Measurements from ENCODE around the gene THSD4.

THSD4 gene

DNA sequence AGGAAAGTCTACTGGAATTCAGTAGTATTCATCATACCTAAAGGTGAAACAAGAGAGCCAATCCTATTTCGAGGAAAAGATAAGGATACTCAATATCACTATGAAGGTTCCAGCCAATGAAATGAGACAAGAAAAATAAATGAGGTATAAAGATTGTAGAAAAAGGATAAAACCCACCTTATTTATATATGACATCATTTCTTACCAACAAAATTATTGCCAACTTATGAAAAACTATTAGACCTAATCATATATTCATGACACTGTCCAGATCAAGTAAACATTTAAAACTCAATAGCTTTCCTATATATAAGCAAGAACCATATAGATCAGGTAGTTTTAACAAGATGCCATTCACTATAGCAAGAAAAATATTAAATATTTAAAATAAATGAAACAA, 584.7 kb downstream of the THSD4 start:
- H3K27me3 ChIP-seq (ENCODE audit: control insufficient read depth in 5 of 5, insufficient read depth in 4 of 5, low read length in 5 of 5), result no peaks in the 10 kb centered on the region
- no peaks in the 10 kb centered on the region for H3K4me1 ChIP-seq (ENCODE audit: control insufficient read depth in 5 of 5, insufficient read depth in 5 of 5, low read length in 5 of 5)
- no peaks in the 10 kb centered on the region for H3K9me3 ChIP-seq (ENCODE audit: control insufficient read depth in 5 of 5, low read length in 5 of 5)
- H3K27ac ChIP-seq (ENCODE audit: low read depth, low read length), result no peak overlapping the region
- no peak overlapping the region for H3K9ac ChIP-seq (ENCODE audit: low read length in 5 of 5)
- no peak overlapping the region for H3K4me3 ChIP-seq (ENCODE audit: low read depth in 1 of 5, low read length in 5 of 5)
- H3K36me3 ChIP-seq (ENCODE audit: control insufficient read depth in 5 of 5, insufficient read depth in 5 of 5, low read length in 5 of 5), result no peaks in the 10 kb centered on the region

DNA sequence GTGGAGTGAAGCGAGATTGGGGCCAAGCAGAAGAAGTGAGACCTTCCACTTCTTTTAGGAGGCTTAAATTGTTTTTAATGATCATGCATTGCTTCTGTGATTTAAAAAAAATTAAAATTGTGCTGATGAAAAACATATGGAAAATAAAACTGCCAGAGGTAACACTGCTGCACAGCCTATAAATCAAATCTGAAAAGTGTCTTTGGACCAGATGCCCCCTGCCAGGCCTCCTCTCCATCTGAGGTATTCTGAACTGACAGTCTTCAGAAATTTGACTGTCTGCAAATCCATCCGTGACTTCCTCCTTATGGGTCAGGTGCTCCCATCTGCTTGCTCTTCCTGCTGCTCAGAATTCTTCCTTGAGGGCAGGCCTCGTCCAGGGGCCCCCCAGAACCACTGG, 586.5 kb downstream of the THSD4 start:
- Histone ChIP-seq H3K4me1 (ENCODE audit: control insufficient read depth in 5 of 5, insufficient read depth in 5 of 5, low read length in 5 of 5) (peaks cover 0 to 5% (median 2%) of the 10 kb centered on the region in 5 donors), H3K27me3 (ENCODE audit: control insufficient read depth in 5 of 5, insufficient read depth in 4 of 5, low read length in 5 of 5) (no peaks in the 10 kb centered on the region), H3K9ac (ENCODE audit: low read length in 5 of 5) (no peak overlapping the region), H3K27ac (ENCODE audit: low read depth, low read length) (no peak overlapping the region), H3K4me3 (ENCODE audit: low read depth in 1 of 5, low read length in 5 of 5) (no peak overlapping the region), H3K9me3 (ENCODE audit: control insufficient read depth in 5 of 5, low read length in 5 of 5) (no peaks in the 10 kb centered on the region), H3K36me3 (ENCODE audit: control insufficient read depth in 5 of 5, insufficient read depth in 5 of 5, low read length in 5 of 5) (no peaks in the 10 kb centered on the region)

DNA sequence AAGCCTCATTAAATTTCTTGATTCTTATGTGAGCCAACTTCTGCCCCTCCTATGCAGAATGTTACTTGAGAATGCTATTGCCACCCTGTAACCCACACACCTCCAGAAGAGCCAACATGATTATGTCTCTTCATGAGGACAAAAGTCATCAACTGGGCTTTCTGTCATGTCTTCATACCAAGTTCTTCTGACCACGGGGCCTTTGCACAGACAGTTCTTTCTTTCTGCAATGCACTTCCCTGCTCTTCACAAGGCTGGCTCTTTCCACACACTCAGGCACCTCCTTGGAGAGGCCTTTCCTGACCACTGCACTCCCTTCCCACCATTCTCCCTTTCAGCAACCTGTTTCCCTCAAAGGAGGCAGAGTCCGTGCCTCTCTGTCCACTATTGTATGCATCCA, 587.2 kb downstream of the THSD4 start:
- no peak overlapping the region for H3K9ac ChIP-seq (ENCODE audit: low read length in 5 of 5)
- H3K9me3 ChIP-seq (ENCODE audit: control insufficient read depth in 5 of 5, low read length in 5 of 5), result no peaks in the 10 kb centered on the region
- no peak overlapping the region for H3K4me3 ChIP-seq (ENCODE audit: low read depth in 1 of 5, low read length in 5 of 5)
- H3K4me1 ChIP-seq (ENCODE audit: control insufficient read depth in 5 of 5, insufficient read depth in 5 of 5, low read length in 5 of 5), result peaks cover under 1 to 12% (median 7%) of the 10 kb centered on the region in 5 donors
- H3K36me3 ChIP-seq (ENCODE audit: control insufficient read depth in 5 of 5, insufficient read depth in 5 of 5, low read length in 5 of 5), result no peaks in the 10 kb centered on the region
- H3K27ac ChIP-seq (ENCODE audit: low read depth, low read length), result no peak overlapping the region
- H3K27me3 ChIP-seq (ENCODE audit: control insufficient read depth in 5 of 5, insufficient read depth in 4 of 5, low read length in 5 of 5), result no peaks in the 10 kb centered on the region

DNA sequence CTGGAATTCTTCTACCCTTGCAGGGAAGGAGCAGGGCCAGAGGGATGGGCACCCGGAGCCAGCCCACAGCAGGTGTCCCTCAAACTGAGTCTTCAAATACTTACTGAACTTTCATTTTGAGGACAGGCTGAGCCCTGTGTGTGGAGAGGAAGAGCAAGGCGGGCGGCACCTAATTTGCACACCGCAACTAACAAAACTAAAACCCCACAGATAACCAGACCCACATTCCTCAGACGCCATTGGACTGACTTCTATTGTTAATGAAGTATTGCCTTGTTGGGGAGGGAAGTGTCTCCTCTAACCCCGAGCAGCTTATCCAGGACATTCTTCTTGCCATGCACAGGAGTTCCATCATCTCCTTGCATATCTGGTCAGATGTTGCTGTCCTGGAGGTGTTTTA, 589.9 kb downstream of the THSD4 start:
- Histone ChIP-seq H3K4me1 (ENCODE audit: control insufficient read depth in 5 of 5, insufficient read depth in 5 of 5, low read length in 5 of 5) (peaks cover 4 to 28% (median 20%) of the 10 kb centered on the region in 5 donors), H3K27me3 (ENCODE audit: control insufficient read depth in 5 of 5, insufficient read depth in 4 of 5, low read length in 5 of 5) (no peaks in the 10 kb centered on the region), H3K4me3 (ENCODE audit: low read depth in 1 of 5, low read length in 5 of 5) (no peak overlapping the region), H3K36me3 (ENCODE audit: control insufficient read depth in 5 of 5, insufficient read depth in 5 of 5, low read length in 5 of 5) (no peaks in the 10 kb centered on the region), H3K9me3 (ENCODE audit: control insufficient read depth in 5 of 5, low read length in 5 of 5) (no peaks in the 10 kb centered on the region), H3K27ac (ENCODE audit: low read depth, low read length) (no peak overlapping the region), H3K9ac (ENCODE audit: low read length in 5 of 5) (no peak overlapping the region)

DNA sequence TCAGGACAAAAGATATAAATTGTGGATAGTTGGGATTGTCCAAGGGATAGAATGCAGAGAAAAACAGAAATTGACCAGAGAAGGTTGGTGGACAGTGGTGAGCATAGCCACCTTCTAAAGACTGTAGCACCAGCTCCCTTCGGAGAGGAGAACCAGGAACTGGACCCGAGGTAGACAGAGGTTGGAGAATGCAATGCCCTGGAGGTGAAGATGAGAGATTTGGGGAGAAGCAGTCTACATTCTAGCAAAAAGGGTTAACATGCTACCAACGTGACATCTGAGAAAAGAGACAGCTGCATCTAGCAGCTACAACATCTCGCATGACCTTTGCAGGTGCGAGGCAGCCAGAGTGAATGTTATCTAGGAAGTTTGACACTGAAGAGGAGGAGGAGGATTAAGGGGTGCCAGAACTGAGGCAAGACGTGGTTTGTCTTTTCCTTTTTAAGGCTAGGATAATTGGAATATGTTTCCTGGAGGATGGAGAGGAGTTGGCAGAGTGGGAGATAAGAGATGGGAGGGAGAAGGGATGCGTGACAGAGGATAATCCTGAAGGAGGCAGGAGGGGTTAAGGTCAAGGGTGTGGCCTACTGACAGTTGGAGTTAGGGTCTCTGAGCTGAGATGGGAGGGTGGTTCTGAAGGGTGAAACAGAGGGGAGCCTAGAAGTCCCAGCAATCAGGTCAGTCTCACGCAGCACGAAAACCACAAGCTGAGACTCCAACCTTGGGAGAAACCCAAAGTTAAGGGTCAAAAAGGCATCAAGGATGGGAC, 591.4 kb downstream of the THSD4 start:
- Histone ChIP-seq H3K4me3 (ENCODE audit: low read depth in 1 of 5, low read length in 5 of 5) (no peak overlapping the region), H3K9me3 (ENCODE audit: control insufficient read depth in 5 of 5, low read length in 5 of 5) (no peaks in the 10 kb centered on the region), H3K36me3 (ENCODE audit: control insufficient read depth in 5 of 5, insufficient read depth in 5 of 5, low read length in 5 of 5) (no peaks in the 10 kb centered on the region), H3K4me1 (ENCODE audit: control insufficient read depth in 5 of 5, insufficient read depth in 5 of 5, low read length in 5 of 5) (peaks cover 4 to 28% (median 20%) of the 10 kb centered on the region in 5 donors), H3K9ac (ENCODE audit: low read length in 5 of 5) (no peak overlapping the region), H3K27ac (ENCODE audit: low read depth, low read length) (peak overlapping the region; percentile 49), H3K27me3 (ENCODE audit: control insufficient read depth in 5 of 5, insufficient read depth in 4 of 5, low read length in 5 of 5) (no peaks in the 10 kb centered on the region)

DNA sequence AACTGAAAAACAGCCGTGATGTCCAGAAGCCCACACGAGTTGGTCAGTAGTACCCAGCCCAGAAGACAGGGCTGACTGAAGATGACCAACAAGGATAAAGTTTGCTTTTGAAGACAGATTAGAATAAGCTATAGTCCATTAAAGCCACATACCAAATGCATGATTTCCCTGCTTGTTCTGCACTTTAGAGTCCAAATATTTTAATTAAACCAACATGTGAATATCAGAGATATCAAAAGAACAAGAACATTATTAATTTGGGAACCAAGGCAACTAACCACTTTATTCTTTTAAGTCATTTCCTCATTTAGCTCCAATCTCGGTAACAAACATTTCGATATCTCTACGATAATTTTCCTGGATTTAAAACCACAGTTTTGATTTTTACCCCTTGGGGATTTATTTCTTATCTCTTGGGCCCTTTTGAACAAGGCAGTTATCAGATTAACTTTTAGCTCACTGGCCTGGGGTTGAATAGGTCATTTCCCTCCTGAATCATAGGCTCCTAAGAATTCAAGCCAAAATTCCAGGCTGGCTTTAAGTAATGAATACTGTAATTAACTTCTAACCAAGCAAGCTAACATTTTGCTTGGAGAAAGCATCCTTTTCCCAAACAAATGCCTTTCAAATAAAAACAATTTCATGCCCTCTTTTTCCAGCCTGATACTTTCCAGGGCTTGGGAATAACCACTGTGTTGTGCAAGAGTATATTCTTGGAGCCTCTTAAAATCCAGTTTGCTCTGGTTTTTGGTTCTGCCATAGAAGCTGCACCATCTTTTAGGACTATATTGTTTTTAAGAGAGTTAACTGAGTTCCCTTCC, 592.2 kb downstream of the THSD4 start:
- H3K4me1 ChIP-seq (ENCODE audit: control insufficient read depth in 5 of 5, insufficient read depth in 5 of 5, low read length in 5 of 5), result peaks cover 4 to 28% (median 20%) of the 10 kb centered on the region in 5 donors
- peak overlapping the region; percentile 49 for H3K27ac ChIP-seq (ENCODE audit: low read depth, low read length)
- no peaks in the 10 kb centered on the region for H3K27me3 ChIP-seq (ENCODE audit: control insufficient read depth in 5 of 5, insufficient read depth in 4 of 5, low read length in 5 of 5)
- no peak overlapping the region for H3K9ac ChIP-seq (ENCODE audit: low read length in 5 of 5)
- no peaks in the 10 kb centered on the region for H3K36me3 ChIP-seq (ENCODE audit: control insufficient read depth in 5 of 5, insufficient read depth in 5 of 5, low read length in 5 of 5)
- no peak overlapping the region for H3K4me3 ChIP-seq (ENCODE audit: low read depth in 1 of 5, low read length in 5 of 5)
- no peaks in the 10 kb centered on the region for H3K9me3 ChIP-seq (ENCODE audit: control insufficient read depth in 5 of 5, low read length in 5 of 5)

DNA sequence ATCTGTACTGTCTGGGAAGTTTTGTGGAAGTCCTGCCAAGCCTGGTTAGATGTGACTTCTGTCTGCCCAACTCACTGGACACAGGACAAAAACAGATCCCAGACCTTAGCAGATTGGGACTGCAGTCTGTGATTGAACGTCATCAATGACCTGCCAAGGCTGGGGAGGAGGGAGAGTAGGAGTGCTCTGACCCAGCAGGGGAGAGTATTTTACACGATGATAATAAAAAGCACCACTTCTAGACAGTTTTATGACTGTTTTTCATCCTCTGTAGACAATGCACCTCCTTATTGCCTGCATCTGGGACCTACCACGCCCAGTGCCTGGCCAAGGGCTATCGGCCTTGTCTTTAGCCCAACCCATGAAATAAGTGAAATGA, 592.8 kb downstream of the THSD4 start:
- Histone ChIP-seq H3K4me1 (ENCODE audit: control insufficient read depth in 5 of 5, insufficient read depth in 5 of 5, low read length in 5 of 5) (peaks cover 4 to 28% (median 20%) of the 10 kb centered on the region in 5 donors), H3K9ac (ENCODE audit: low read length in 5 of 5) (no peak overlapping the region), H3K27me3 (ENCODE audit: control insufficient read depth in 5 of 5, insufficient read depth in 4 of 5, low read length in 5 of 5) (peaks cover 0 to under 1% (median 0%) of the 10 kb centered on the region in 5 donors), H3K27ac (ENCODE audit: low read depth, low read length) (peak overlapping the region; percentile 49), H3K4me3 (ENCODE audit: low read depth in 1 of 5, low read length in 5 of 5) (no peak overlapping the region), H3K36me3 (ENCODE audit: control insufficient read depth in 5 of 5, insufficient read depth in 5 of 5, low read length in 5 of 5) (no peaks in the 10 kb centered on the region), H3K9me3 (ENCODE audit: control insufficient read depth in 5 of 5, low read length in 5 of 5) (no peaks in the 10 kb centered on the region)

DNA sequence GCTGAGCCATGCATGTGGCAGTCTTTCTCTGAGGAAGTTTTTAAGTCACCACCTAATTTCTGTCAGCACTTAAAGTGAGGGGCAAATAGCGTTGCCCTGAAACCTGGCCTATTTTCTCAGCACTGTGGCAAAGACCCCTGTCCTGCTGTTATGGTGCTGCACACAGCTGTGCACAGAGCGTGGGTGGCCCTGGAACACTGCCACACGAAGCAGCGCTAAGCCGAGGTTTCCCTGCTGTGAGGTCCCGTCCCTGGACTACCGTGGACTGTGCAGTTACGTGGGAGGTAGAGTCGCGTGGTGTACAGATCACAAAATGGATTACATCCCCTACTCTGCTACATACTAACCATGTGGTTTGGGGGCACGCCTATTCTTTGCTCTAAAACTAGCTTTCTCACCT, 593.5 kb downstream of the THSD4 start:
- no peak overlapping the region for H3K27ac ChIP-seq (ENCODE audit: low read depth, low read length)
- peaks cover 0 to 3% (median 0%) of the 10 kb centered on the region in 5 donors for H3K27me3 ChIP-seq (ENCODE audit: control insufficient read depth in 5 of 5, insufficient read depth in 4 of 5, low read length in 5 of 5)
- no peaks in the 10 kb centered on the region for H3K36me3 ChIP-seq (ENCODE audit: control insufficient read depth in 5 of 5, insufficient read depth in 5 of 5, low read length in 5 of 5)
- H3K9me3 ChIP-seq (ENCODE audit: control insufficient read depth in 5 of 5, low read length in 5 of 5), result no peaks in the 10 kb centered on the region
- no peak overlapping the region for H3K4me3 ChIP-seq (ENCODE audit: low read depth in 1 of 5, low read length in 5 of 5)
- peaks cover 4 to 28% (median 20%) of the 10 kb centered on the region in 5 donors for H3K4me1 ChIP-seq (ENCODE audit: control insufficient read depth in 5 of 5, insufficient read depth in 5 of 5, low read length in 5 of 5)
- no peak overlapping the region for H3K9ac ChIP-seq (ENCODE audit: low read length in 5 of 5)

DNA sequence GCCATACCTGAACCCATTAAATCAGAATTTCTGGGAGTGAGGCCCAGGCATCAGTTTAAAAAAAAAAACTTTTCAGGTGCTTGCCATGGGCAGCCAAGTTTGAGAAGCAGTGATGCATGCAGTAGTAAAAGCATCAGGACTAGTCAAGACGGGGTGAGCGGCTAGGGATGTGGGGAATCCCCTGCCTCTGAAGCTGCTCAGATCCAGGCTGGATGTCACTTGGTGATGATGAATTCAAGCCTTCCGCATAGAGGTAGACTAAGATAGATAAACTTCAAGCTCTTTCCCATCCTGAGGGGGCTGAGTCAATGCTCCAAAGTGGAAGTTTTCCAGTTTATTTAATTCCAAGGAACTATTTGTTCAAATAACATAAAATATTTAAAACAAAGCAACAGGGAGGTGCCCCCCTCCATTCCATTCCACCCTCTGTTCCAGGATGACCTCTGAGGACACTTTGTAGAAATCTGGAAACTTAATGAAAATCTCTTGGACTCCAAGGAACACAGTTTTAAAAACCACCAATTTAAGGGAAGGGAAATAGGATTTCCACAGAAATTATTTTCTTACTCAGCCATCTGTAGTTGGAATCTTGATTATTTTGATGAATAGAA, 594.6 kb downstream of the THSD4 start:
- H3K36me3 ChIP-seq (ENCODE audit: control insufficient read depth in 5 of 5, insufficient read depth in 5 of 5, low read length in 5 of 5), result no peaks in the 10 kb centered on the region
- H3K27ac ChIP-seq (ENCODE audit: low read depth, low read length), result no peak overlapping the region
- H3K9me3 ChIP-seq (ENCODE audit: control insufficient read depth in 5 of 5, low read length in 5 of 5), result no peaks in the 10 kb centered on the region
- no peak overlapping the region for H3K9ac ChIP-seq (ENCODE audit: low read length in 5 of 5)
- H3K4me1 ChIP-seq (ENCODE audit: control insufficient read depth in 5 of 5, insufficient read depth in 5 of 5, low read length in 5 of 5), result peaks cover 4 to 28% (median 20%) of the 10 kb centered on the region in 5 donors
- no peak overlapping the region for H3K4me3 ChIP-seq (ENCODE audit: low read depth in 1 of 5, low read length in 5 of 5)
- peaks cover 0 to 3% (median 0%) of the 10 kb centered on the region in 5 donors for H3K27me3 ChIP-seq (ENCODE audit: control insufficient read depth in 5 of 5, insufficient read depth in 4 of 5, low read length in 5 of 5)

DNA sequence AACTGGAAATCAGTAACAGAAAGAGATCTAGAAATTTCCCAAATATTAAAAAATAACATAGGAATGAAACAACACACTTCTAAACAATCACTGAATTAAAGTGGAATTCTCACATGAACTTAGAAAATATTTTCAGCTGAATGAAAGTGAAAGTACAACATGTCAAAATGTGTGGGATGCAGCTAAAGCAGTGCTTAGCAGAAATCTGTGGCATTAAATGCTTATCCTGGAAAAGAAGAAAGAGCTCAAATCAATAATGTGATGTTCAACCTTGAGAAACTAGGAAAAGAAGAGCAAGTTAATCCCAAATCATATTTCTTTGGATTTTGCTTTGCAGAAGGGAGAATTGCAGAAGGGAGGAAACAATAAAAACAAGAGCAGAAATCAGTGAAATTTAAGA, 596.9 kb downstream of the THSD4 start:
- Histone ChIP-seq H3K36me3 (ENCODE audit: control insufficient read depth in 5 of 5, insufficient read depth in 5 of 5, low read length in 5 of 5) (no peaks in the 10 kb centered on the region), H3K27me3 (ENCODE audit: control insufficient read depth in 5 of 5, insufficient read depth in 4 of 5, low read length in 5 of 5) (peaks cover 0 to 3% (median 0%) of the 10 kb centered on the region in 5 donors), H3K4me1 (ENCODE audit: control insufficient read depth in 5 of 5, insufficient read depth in 5 of 5, low read length in 5 of 5) (peaks cover 6 to 36% (median 25%) of the 10 kb centered on the region in 5 donors), H3K27ac (ENCODE audit: low read depth, low read length) (no peak overlapping the region), H3K4me3 (ENCODE audit: low read depth in 1 of 5, low read length in 5 of 5) (no peak overlapping the region), H3K9me3 (ENCODE audit: control insufficient read depth in 5 of 5, low read length in 5 of 5) (no peaks in the 10 kb centered on the region), H3K9ac (ENCODE audit: low read length in 5 of 5) (no peak overlapping the region)
